NCI-H82 treated with DMSO at 0.1 percent for 48 hours (cell line): Measurements from ENCODE around the gene NOL4L.

Source experiments
- DNase-seq: peaks from one replicate; lab custom pipeline; 2025; ENCODE audit not compliant: unreplicated experiment; lab: John Stamatoyannopoulos, UW

NOL4L gene

GRCh38 chr20:32487381-32487780 is 97.8 kb downstream of the NOL4L start:
- DNase-seq: no peak

DNA sequence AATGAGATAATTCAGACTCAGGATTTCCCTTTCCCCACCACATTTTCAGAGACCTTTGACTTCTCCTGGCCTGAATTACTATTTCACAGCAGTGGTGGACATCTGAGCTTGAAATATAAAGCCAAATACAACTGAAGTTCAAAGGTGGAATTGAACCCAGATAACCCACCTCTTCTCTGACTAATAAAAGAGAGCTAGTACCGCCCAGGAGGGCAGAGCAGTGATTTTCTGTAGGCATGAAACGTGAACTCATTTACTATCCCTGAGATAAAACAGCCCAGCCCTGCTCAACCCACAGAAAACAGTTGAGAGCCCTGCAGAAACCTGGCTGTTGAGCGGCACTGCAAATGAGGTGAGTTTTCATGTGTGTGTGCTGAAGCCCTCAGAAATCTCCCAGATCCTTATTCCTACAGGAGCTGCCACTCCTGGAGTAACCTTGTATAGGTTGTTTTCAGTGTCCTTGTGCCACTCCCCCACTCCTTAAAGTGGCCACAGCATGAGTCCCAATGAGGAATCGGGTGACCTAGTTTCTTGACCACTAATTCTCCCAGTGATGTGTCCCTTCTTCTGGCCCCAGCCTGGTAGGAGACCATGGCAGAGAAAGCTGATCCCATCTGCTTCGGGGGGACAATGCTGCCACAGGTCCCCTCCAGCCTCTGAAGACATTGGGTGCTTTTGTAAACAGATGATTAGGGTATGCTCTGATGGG is 99.2 kb downstream of the NOL4L start:
- DNase-seq: no peak

- DNase-seq: peak; percentile 77
These were observed 100.0 kb downstream of the NOL4L start for GRCh38 chr20:32484958-32485769.

DNA sequence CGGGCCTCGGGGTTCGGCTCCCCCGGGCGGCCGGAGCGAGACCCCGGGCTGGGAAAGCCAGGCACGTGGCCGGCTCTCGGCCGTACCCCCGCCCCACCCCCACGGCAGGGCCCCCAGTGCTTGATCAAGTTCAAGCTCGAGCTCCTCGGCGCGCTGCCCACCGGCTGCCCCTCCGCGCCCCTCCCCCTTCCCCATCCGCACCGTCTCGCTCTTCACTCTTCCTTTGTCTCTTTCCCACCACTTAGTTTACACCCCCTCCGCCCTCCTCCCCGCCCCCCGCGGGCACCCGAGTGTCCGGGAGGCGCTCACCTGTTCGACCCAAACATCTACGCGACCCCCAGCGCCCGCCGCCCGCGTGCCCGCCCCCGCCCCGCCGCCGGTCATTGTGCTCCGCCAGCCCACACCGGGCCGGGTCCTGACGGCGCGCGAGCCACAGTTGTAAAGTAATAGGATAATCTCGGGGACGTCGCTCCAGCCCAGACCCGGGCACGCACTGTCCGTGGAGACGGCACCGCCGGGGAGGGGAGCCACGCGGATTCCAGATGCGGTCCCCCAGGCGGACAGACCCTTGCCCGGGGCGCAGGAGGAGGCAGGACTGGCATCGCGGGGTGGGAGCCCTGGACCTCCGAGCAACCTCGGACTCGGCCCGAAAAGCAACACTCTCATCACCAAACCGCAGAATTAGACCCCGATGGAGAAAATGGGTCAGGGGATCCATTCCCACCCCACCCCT is 100.7 kb downstream of the NOL4L start:
- peak; percentile 11 for DNase-seq

GRCh38 chr20:32483351-32484224 is 101.5 kb downstream of the NOL4L start:
- peak; percentile 89 for DNase-seq

GRCh38 chr20:32482442-32483261 is 102.5 kb downstream of the NOL4L start:
- no peak for DNase-seq

DNA sequence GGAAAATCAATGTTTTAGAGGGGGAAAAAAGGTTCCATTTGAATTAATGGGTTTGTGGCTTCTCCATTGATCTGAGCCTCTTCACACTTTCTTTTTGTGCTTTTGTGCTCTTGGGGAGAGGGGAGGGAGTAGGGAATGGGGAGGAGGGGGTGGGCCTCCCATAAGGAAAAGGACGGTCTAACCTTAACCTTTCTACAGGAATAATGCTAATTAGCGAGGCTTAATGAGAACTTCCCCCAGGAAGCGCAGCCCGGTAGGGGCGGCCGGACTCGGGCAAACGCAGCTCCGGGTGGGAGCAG is 103.0 kb downstream of the NOL4L start:
- peak; percentile 24 for DNase-seq

GRCh38 chr20:32481311-32482142 is 103.6 kb downstream of the NOL4L start:
- peak; percentile 42 for DNase-seq

GRCh38 chr20:32480371-32481241 is 104.5 kb downstream of the NOL4L start:
- no peak for DNase-seq

DNA sequence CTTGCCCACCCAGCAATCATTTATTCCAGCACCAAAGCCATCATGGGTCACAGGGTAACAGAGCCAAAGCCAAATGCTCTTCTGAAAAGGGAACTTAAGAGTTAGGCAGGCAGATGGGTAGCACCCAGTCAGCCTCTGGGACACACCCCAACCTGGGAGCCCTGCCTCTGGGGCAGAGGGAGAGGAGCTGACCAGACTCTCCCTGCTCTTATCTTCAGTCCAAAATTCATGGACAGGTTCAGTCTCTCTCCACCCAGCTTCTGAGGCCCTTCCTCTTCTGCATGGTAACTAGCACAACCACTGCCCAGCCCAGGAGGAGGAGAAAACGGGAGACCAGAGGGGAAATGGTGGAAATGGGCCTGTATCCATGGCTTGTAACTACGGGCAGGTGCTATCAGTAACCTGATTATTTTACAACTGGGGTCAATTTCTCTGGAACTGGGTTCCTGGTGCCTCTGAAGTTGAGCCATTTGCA is 105.4 kb downstream of the NOL4L start:
- no peak for DNase-seq

- no peak for DNase-seq
These were observed 106.1 kb downstream of the NOL4L start for GRCh38 chr20:32479012-32479411.

DNA sequence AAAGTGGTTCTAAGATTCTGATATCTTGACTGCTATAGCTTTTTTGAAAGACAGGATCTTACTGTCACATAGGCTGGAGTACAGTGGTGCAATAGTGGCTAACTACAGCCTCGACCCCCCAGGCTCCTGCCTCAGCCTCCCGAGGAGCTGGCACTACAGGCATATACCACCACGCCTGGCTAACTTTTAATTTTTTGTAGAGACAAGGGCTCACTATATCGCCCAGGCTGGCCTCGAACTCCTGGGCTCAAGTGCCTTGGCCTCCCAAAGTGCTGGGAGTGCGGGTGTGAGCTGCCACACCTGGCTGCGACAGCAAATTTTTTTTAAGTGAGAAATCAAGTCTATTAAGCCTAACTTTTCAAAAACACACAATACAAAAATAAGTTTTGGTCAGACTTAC is 106.6 kb downstream of the NOL4L start:
- DNase-seq: no peak

GRCh38 chr20:32477594-32478512 is 107.3 kb downstream of the NOL4L start:
- DNase-seq: no peak

DNA sequence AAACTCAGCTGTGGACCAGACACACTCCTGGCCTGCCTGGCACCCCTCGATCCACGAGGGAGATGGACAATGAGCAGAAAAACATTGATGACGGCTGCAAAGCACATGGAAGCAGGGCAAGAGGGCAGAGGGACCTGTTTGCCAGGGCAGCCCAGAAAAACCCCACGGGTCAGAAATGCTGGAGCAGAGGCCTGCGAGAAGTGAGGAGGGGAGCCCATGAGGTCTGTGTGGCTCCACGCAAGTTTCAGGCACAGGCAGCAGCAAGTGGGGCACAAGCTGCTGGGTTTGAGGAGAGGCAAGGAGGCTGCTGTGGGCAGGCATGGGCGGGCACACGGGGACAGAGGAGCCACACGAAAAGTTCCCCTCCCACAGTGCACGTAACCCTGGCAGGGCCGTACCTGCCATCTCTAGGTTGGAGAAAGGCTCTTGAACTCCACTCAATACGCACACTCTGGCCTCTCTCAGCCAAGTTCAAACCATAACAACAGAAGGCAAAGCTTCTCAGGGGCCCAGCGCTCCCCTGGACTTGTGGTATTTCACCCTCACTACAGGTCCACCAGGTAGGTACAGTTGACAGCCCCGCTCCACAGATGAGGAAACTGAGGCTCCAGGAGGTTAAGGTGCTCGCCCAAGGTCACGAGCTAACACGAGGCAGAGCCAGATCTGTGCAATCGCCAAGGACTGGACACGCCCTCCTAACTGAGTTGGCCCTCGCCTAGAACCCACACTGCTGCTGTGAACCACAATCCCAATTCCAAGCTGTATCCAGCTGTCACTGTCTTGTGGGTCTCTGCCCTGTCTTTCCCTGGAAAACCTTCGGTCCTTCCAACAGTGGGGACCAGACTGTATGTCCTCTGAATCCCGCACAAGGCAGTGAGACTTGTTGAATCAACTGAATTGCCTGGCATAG is 108.2 kb downstream of the NOL4L start:
- no peak for DNase-seq

DNA sequence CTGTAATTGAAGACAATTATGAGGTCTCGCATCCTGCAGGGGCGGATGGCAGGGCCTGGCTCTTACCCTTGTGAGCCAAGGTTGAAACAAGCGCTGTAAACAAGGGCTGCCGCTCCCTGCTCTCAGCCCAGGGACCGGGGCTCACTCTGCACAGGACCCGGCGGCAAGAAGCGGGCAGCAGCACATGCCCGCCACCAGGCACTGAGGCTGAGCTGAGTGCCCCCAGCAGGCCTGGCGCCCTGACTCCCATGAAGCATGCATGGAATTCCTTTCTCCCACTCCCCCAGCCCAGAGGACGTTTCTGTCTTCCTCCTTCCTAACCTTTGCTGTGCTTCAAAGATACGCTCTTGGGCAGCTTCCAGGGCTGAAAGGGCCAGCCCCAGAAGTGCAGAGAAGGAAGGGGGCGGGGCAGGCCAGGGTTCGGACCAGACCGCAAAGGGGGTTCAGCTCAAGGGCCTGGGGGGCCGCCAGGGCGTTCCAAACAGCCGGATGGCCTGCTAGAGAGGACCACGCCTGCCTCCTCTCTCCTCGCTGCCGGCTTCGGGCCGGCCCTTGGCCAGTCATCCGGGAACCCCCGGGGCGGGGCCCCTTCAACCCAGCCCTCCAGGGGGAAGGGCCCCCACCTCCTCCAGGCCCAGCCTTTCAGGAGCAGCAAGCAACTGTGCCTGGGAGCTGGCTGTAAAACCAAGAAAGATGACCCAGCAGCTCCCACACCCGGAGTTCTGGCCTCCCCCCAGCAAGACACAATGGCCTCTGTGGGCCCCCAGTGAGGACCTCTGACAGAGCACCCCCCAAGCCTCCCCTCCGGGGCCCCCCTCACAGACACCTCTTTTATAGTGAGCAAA is 109.9 kb downstream of the NOL4L start:
- DNase-seq: no peak

DNA sequence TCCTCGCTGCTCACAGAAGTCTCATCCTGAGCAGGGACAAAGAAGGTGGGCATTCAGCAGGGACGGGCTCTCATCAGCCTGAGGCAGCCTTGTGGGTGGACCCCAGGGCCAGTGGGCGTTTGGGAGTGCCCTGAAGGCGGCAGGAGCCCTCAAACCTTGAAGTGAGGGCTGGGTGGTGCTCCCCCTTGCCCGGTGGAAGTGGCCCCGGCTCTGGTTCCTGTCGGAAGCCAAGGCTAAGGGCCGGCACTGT is 110.5 kb downstream of the NOL4L start:
- DNase-seq: no peak
